Measurements from ENCODE around the gene GNB5. TPM values are rescaled to one million over a fixed set of nuclear protein-coding genes. Genes with fewer than 3 reads are reported as not detected.

The GNB5 gene
- total RNA-seq, 1 donor from 2014 or later, result 25.6 TPM

DNA sequence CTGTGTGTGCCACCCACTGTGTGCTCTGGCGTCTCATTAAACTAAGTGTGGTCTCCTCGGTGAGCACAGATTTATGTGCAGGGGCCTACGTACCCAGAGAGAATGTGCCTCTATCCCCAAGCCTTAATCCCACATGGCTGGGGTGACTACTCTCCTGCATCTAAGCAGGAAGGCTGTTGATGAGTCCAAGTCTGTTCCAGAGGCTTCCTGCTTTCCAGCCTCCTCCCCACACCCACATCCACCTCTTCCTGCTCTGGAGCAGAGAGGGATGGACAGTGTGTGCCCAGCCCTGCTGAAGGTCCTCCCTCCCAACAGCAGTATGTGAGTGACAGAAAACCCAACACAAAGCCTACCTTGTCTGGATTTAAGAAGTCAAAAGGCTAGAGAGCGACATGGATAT lies 39.8 kb downstream of the GNB5 start:
- no peak overlapping the region for H3K27ac Mint-ChIP-seq (ENCODE audit: unreplicated experiment)
- Histone ChIP-seq H3K4me1 (ENCODE audit: insufficient read depth, low read length) (no peaks in the 10 kb centered on the region), H3K9ac (ENCODE audit: low read length) (no peak overlapping the region), H3K4me3 (ENCODE audit: insufficient read depth, low read depth, low read length) (no peak overlapping the region), H3K4me2 (ENCODE audit: low read length) (no peak overlapping the region), H2AFZ (ENCODE audit: low read depth, low read length) (no peak overlapping the region), H3K36me3 (ENCODE audit: insufficient read depth, low read length) (peaks cover 2% of the 10 kb centered on the region), H3K79me2 (ENCODE audit: insufficient read depth, low read length) (no peaks in the 10 kb centered on the region), H3K9me3 (ENCODE audit: insufficient read depth, low read depth, low read length) (no peaks in the 10 kb centered on the region), H4K20me1 (ENCODE audit: insufficient read depth, low read length) (no peaks in the 10 kb centered on the region), H3K27ac (ENCODE audit: low read depth, low read length) (no peak overlapping the region), H3K27me3 (ENCODE audit: insufficient read depth, low read length) (no peaks in the 10 kb centered on the region)
- TF ChIP-seq, protein P1, sequence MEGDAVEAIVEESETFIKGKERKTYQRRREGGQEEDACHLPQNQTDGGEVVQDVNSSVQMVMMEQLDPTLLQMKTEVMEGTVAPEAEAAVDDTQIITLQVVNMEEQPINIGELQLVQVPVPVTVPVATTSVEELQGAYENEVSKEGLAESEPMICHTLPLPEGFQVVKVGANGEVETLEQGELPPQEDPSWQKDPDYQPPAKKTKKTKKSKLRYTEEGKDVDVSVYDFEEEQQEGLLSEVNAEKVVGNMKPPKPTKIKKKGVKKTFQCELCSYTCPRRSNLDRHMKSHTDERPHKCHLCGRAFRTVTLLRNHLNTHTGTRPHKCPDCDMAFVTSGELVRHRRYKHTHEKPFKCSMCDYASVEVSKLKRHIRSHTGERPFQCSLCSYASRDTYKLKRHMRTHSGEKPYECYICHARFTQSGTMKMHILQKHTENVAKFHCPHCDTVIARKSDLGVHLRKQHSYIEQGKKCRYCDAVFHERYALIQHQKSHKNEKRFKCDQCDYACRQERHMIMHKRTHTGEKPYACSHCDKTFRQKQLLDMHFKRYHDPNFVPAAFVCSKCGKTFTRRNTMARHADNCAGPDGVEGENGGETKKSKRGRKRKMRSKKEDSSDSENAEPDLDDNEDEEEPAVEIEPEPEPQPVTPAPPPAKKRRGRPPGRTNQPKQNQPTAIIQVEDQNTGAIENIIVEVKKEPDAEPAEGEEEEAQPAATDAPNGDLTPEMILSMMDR (IDR thresholded peaks at IDR 0.05; ENCODE audit: insufficient read depth, low read depth, low read length), result no peak
- no peak for TF ChIP-seq EZH2 (IDR thresholded peaks at IDR 0.05; ENCODE audit: insufficient read depth, low read length)
- H3K4me1 Mint-ChIP-seq (ENCODE audit: low read depth, unreplicated experiment), result peaks cover 10% of the 10 kb centered on the region
- no peaks in the 10 kb centered on the region for H3K27me3 Mint-ChIP-seq (ENCODE audit: low read depth, unreplicated experiment)
- FAIRE-seq, result no peak
- H3K9me3 Mint-ChIP-seq (ENCODE audit: unreplicated experiment), result no peaks in the 10 kb centered on the region
- no peak for DNase-seq (ENCODE audit: low read depth)
- H3K36me3 Mint-ChIP-seq (ENCODE audit: low read depth, unreplicated experiment), result peaks cover 24% of the 10 kb centered on the region
- no peak overlapping the region for H3K4me3 Mint-ChIP-seq (ENCODE audit: unreplicated experiment)

DNA sequence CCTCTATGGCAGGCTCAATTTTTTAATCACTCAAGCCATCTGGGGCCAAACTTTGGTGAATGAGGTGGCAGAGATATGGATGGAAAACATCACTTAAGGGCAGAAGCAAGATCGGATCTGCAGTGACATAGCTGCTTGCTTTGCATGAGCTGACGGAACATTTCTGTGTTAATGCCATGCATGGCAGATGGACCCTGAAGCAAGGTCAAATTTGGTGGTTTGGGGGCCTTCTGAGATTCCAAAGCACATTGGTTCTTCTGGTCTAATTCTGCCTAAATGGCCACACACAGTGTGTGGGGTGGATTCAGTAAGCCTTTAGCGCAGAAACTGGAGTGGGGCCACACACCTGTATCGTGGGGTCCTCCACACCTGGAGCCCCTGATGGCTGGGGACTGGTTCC lies 40.3 kb downstream of the GNB5 start:
- Mint-ChIP-seq H3K4me3 (ENCODE audit: unreplicated experiment) (no peak overlapping the region), H3K36me3 (ENCODE audit: low read depth, unreplicated experiment) (peaks cover 28% of the 10 kb centered on the region), H3K9me3 (ENCODE audit: unreplicated experiment) (no peaks in the 10 kb centered on the region), H3K27ac (ENCODE audit: unreplicated experiment) (no peak overlapping the region), H3K27me3 (ENCODE audit: low read depth, unreplicated experiment) (no peaks in the 10 kb centered on the region), H3K4me1 (ENCODE audit: low read depth, unreplicated experiment) (peaks cover 10% of the 10 kb centered on the region)
- no peaks in the 10 kb centered on the region for H3K79me2 ChIP-seq (ENCODE audit: insufficient read depth, low read length)
- no peaks in the 10 kb centered on the region for H3K27me3 ChIP-seq (ENCODE audit: insufficient read depth, low read length)
- FAIRE-seq, result no peak
- no peak overlapping the region for H3K4me2 ChIP-seq (ENCODE audit: low read length)
- H3K9ac ChIP-seq (ENCODE audit: low read length), result no peak overlapping the region
- H3K4me3 ChIP-seq (ENCODE audit: insufficient read depth, low read depth, low read length), result no peak overlapping the region
- H4K20me1 ChIP-seq (ENCODE audit: insufficient read depth, low read length), result no peaks in the 10 kb centered on the region
- no peak overlapping the region for H3K27ac ChIP-seq (ENCODE audit: low read depth, low read length)
- DNase-seq (ENCODE audit: low read depth), result no peak
- no peaks in the 10 kb centered on the region for H3K4me1 ChIP-seq (ENCODE audit: insufficient read depth, low read length)
- H3K36me3 ChIP-seq (ENCODE audit: insufficient read depth, low read length), result peaks cover 2% of the 10 kb centered on the region
- no peaks in the 10 kb centered on the region for H3K9me3 ChIP-seq (ENCODE audit: insufficient read depth, low read depth, low read length)
- no peak overlapping the region for H2AFZ ChIP-seq (ENCODE audit: low read depth, low read length)
- TF ChIP-seq, protein P1 (IDR thresholded peaks at IDR 0.05; ENCODE audit: insufficient read depth, low read depth, low read length), result no peak
- TF ChIP-seq EZH2 (IDR thresholded peaks at IDR 0.05; ENCODE audit: insufficient read depth, low read length), result no peak

DNA sequence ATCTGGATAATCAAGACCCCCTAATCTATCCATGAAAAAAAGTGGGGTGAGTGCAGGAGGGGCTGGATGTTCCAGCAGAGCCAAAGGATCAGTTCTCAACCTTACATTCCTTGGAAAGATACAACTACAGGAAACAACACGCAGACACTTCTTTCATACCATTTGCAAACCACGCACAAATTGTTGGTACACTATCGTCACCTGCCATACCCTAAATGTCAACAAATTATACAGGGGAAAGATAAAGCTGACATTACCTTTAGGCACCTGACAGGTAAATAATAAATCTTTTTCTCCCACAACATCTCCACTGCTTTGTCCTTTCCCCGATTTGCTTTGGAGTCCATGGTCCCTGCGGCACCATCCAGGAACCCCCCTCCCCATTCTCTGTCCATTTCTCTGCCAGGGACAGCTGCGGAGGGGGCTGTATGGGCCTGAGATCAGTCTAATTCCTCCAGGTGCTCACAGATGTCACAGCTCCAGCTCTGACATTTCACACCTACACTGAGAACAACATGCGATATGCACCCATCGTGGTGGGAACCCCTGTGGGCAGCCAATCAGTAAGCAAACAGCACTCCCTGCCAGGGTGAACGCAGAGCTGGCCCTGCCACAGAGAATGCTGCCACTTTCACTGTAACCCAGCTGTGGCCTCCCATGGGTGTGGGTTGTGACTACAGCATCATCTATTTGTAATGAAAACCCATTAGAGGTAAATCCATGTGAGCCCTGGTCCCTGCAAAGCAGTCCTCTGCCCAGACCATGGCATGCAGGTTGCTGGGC lies 41.0 kb downstream of the GNB5 start:
- H3K27me3 Mint-ChIP-seq (ENCODE audit: low read depth, unreplicated experiment), result no peaks in the 10 kb centered on the region
- no peak for DNase-seq (ENCODE audit: low read depth)

More for the DNA sequence above, 41.0 kb downstream of the GNB5 start:
- Histone ChIP-seq H3K4me3 (ENCODE audit: insufficient read depth, low read depth, low read length) (no peak overlapping the region), H3K9ac (ENCODE audit: low read length) (no peak overlapping the region), H2AFZ (ENCODE audit: low read depth, low read length) (no peak overlapping the region), H4K20me1 (ENCODE audit: insufficient read depth, low read length) (no peaks in the 10 kb centered on the region), H3K4me1 (ENCODE audit: insufficient read depth, low read length) (no peaks in the 10 kb centered on the region), H3K9me3 (ENCODE audit: insufficient read depth, low read depth, low read length) (no peaks in the 10 kb centered on the region), H3K79me2 (ENCODE audit: insufficient read depth, low read length) (no peaks in the 10 kb centered on the region), H3K27ac (ENCODE audit: low read depth, low read length) (no peak overlapping the region), H3K27me3 (ENCODE audit: insufficient read depth, low read length) (no peaks in the 10 kb centered on the region), H3K4me2 (ENCODE audit: low read length) (no peak overlapping the region), H3K36me3 (ENCODE audit: insufficient read depth, low read length) (peaks cover 2% of the 10 kb centered on the region)
- Mint-ChIP-seq H3K9me3 (ENCODE audit: unreplicated experiment) (no peaks in the 10 kb centered on the region), H3K36me3 (ENCODE audit: low read depth, unreplicated experiment) (peaks cover 28% of the 10 kb centered on the region), H3K4me3 (ENCODE audit: unreplicated experiment) (no peak overlapping the region), H3K27ac (ENCODE audit: unreplicated experiment) (no peak overlapping the region), H3K4me1 (ENCODE audit: low read depth, unreplicated experiment) (peaks cover 10% of the 10 kb centered on the region)
- TF ChIP-seq, protein P1 (IDR thresholded peaks at IDR 0.05; ENCODE audit: insufficient read depth, low read depth, low read length), result no peak
- TF ChIP-seq EZH2 (IDR thresholded peaks at IDR 0.05; ENCODE audit: insufficient read depth, low read length), result no peak
- FAIRE-seq, result no peak
